HEK293 (cell line): ENCODE measurements around the gene RBM45.

Source experiments
- CTCF ChIA-PET: fragments of 350-600 bp; formaldehyde crosslinking; extraction: SDS; loops from one replicate; lab custom pipeline; 2021; ENCODE audit warnings: antibody characterized with exemption; lab: Yijun Ruan, JAX
- POLR2A ChIA-PET: fragments of 300-600 bp; formaldehyde crosslinking; extraction: SDS; loops from one replicate; lab custom pipeline; 2020; ENCODE audit warnings: antibody characterized with exemption, inconsistent platforms; lab: Yijun Ruan, JAX
- H3K27ac ChIP-seq: fragments of 200-500 bp; sonication (Bioruptor generic); 2 replicates; pipeline ENCODE4 v1.5.1; 2014; ENCODE audit warnings: low read depth, low read length, control low read depth, inconsistent platforms; ENCODE audit errors: extremely low read depth
- H3K36me3 ChIP-seq, 2 experiments: fragments of 200-500 bp in 1 of 2; sonication (Bioruptor generic) in 1 of 2; 1 replicate in 1 of 2; 2 replicates in 1 of 2; pipeline ENCODE4 v1.5.1; 2014 to 2017; ENCODE audit warnings: inconsistent platforms in 2 of 2, low read length in 2 of 2; ENCODE audit not compliant: control insufficient read depth in 2 of 2, insufficient read depth in 1 of 2
- H3K4me1 ChIP-seq: fragments of 200-500 bp; sonication (Bioruptor generic); 2 replicates; pipeline ENCODE4 v1.5.1; 2014; ENCODE audit warnings: mild to moderate bottlenecking, low read length, inconsistent platforms; ENCODE audit not compliant: control insufficient read depth, insufficient read depth
- H3K4me3 ChIP-seq: 2 replicates; pipeline ENCODE4 v1.5.1; 2011; ENCODE audit warnings: low read depth, mild to moderate bottlenecking, control low read depth, low read length, moderate library complexity
- H3K9me3 ChIP-seq: fragments of 200-500 bp; sonication (Bioruptor generic); 2 replicates; pipeline ENCODE4 v1.5.1; 2014; ENCODE audit warnings: low read depth, low read length, inconsistent platforms; ENCODE audit not compliant: control insufficient read depth, insufficient read depth
- MEIS1 ChIP-seq: sonication (generic); formaldehyde crosslinking; IDR thresholded peaks from 2 replicates; pipeline ENCODE4 v1.8.1; 2022; ENCODE audit warnings: missing genetic modification reagents, mild to moderate bottlenecking, borderline replicate concordance
- PRDM1 ChIP-seq: fragments of 450-650 bp; formaldehyde crosslinking; IDR thresholded peaks from 2 replicates; pipeline ENCODE4; 2016; ENCODE audit warnings: missing biosample characterization, missing genetic modification characterization
- SCRT1 ChIP-seq: fragments of 450-650 bp; formaldehyde crosslinking; IDR thresholded peaks from 2 replicates; pipeline ENCODE4 v1.5.1; 2016; ENCODE audit warnings: missing biosample characterization, missing genetic modification characterization, borderline replicate concordance
- ZNF114 ChIP-seq: fragments of 450-650 bp; formaldehyde crosslinking; IDR thresholded peaks from 2 replicates; pipeline ENCODE4 v1.5.0; 2017; ENCODE audit warnings: missing biosample characterization, missing genetic modification characterization
- ZNF155 ChIP-seq: fragments of 450-650 bp; formaldehyde crosslinking; IDR thresholded peaks from 2 replicates; pipeline ENCODE4 v1.5.1; 2016; ENCODE audit warnings: missing biosample characterization, missing genetic modification characterization
- ZNF174 ChIP-seq: fragments of 450-650 bp; formaldehyde crosslinking; IDR thresholded peaks from 2 replicates; pipeline ENCODE4 v1.5.0; 2017; ENCODE audit warnings: missing biosample characterization, mild to moderate bottlenecking, missing genetic modification characterization
- ZNF248 ChIP-seq: fragments of 450-650 bp; formaldehyde crosslinking; IDR thresholded peaks from 2 replicates; pipeline ENCODE4 v1.5.1; 2017; ENCODE audit warnings: missing biosample characterization, missing genetic modification characterization
- ZNF423 ChIP-seq: fragments of 450-650 bp; formaldehyde crosslinking; IDR thresholded peaks from 2 replicates; pipeline ENCODE4 v1.5.1; 2016; ENCODE audit warnings: missing biosample characterization, missing genetic modification characterization
- ZNF510 ChIP-seq: fragments of 450-650 bp; formaldehyde crosslinking; IDR thresholded peaks from 2 replicates; pipeline ENCODE4 v1.5.1; 2018; ENCODE audit warnings: mild to moderate bottlenecking, missing genetic modification characterization, missing biosample characterization; ENCODE audit not compliant: insufficient replicate concordance
- ZNF596 ChIP-seq: fragments of 450-650 bp; IDR thresholded peaks from 2 replicates; pipeline ENCODE4 v1.5.0; 2018; ENCODE audit warnings: missing biosample characterization, mild to moderate bottlenecking, missing genetic modification characterization, moderate library complexity
- ZNF777 ChIP-seq: fragments of 450-650 bp; formaldehyde crosslinking; IDR thresholded peaks from 2 replicates; pipeline ENCODE4 v1.5.1; 2017; ENCODE audit warnings: missing biosample characterization, missing genetic modification characterization, borderline replicate concordance
- ZNF792 ChIP-seq: fragments of 450-650 bp; formaldehyde crosslinking; IDR thresholded peaks from 2 replicates; pipeline ENCODE4 v1.5.1; 2016; ENCODE audit warnings: missing biosample characterization, missing genetic modification characterization
- ZNF843 ChIP-seq: fragments of 450-650 bp; formaldehyde crosslinking; IDR thresholded peaks from 2 replicates; pipeline ENCODE4 v1.5.1; 2016; ENCODE audit warnings: missing biosample characterization, missing genetic modification characterization
- ZSCAN23 ChIP-seq: fragments of 450-650 bp; formaldehyde crosslinking; IDR thresholded peaks from 2 replicates; pipeline ENCODE4 v1.5.1; 2016; ENCODE audit warnings: missing biosample characterization, missing genetic modification characterization
- ZSCAN30 ChIP-seq: fragments of 450-650 bp; IDR thresholded peaks from 2 replicates; pipeline ENCODE4 v1.5.1; 2018; ENCODE audit warnings: missing biosample characterization, mild to moderate bottlenecking, missing genetic modification characterization, moderate library complexity
- TF ChIP-seq, protein P1 (sequence below): fragments of 450-650 bp; formaldehyde crosslinking; IDR thresholded peaks from 2 replicates; pipeline ENCODE4 v1.5.1; 2016; ENCODE audit warnings: missing biosample characterization, missing genetic modification characterization
- TF ChIP-seq, protein P2 (sequence below): fragments of 450-650 bp; formaldehyde crosslinking; IDR thresholded peaks from 2 replicates; pipeline ENCODE4 v1.5.1; 2016; ENCODE audit warnings: missing biosample characterization, missing genetic modification characterization
- TF ChIP-seq, protein P3 (sequence below): fragments of 450-650 bp; formaldehyde crosslinking; IDR thresholded peaks from 2 replicates; pipeline ENCODE4 v1.5.1; 2016; ENCODE audit warnings: missing biosample characterization, missing genetic modification characterization, low read depth
- TF ChIP-seq, protein P4 (sequence below): fragments of 450-650 bp; formaldehyde crosslinking; IDR thresholded peaks from 2 replicates; pipeline ENCODE4 v1.5.1; 2016; ENCODE audit warnings: missing biosample characterization, missing genetic modification characterization, borderline replicate concordance
- TF ChIP-seq, protein P5 (sequence below): sonication (generic); formaldehyde crosslinking; IDR thresholded peaks from 2 replicates; pipeline ENCODE4 v1.8.1; 2022; ENCODE audit warnings: mild to moderate bottlenecking, moderate library complexity, missing genetic modification reagents
- TF ChIP-seq, protein P6 (sequence below): fragments of 450-650 bp; formaldehyde crosslinking; IDR thresholded peaks from 2 replicates; pipeline ENCODE4 v1.5.1; 2016; ENCODE audit warnings: missing biosample characterization, missing genetic modification characterization

The RBM45 gene

DNA sequence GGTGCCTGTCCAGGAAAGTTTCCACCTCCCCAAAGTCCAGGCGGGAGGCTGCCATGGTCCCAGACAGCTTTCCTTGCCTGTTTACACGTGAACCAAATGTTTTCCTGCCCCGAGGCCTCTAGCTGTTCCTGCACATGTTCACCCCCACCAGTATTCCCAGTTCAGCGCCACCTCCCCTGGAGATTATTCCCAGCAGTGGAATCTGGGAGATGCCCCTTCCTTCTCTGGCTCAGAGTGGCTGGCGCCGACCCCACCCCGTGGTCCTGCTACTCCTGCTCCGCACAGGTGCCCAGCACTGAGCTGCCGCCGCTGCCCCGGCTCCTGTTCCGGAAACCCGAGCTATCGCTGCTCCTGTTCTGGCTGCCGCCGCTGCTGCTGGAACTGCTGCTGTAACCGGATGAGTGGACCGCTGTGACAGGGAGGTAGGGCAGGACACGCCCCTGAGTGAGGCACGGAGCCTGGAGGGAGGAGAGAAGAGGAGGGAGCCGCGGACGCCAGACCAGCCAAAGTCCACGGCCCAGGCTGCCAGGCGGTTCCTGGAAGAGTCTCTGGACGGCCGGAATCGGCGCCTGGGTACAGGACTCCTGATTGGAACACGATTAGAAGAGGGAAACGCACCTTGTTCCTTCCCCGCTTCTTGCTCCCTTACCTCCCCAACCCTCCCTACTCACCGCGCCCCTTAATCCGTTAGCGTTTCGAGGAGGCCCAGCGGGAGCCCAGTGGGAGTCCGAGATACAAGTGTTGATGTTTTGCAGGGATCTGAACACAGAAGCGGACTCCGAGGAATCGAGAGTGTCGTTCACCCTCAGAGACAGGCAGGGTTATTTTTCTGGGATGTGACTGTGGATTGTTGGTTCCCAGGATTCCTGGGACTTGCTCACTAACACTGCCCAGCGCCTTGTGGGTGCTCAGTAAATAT lies 39.6 kb upstream of the RBM45 start, which contains the start of gene PDE11A (continued):
- TF ChIP-seq, protein P1, sequence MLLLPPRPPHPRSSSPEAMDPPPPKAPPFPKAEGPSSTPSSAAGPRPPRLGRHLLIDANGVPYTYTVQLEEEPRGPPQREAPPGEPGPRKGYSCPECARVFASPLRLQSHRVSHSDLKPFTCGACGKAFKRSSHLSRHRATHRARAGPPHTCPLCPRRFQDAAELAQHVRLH (tag by site-specific recombination) = 0 out of 2 replicates have a peak, but pooled peaks have one; percentile 44
- TF ChIP-seq MEIS1 (CRISPR knock-in tag) (no peak), ZNF792 (tag by site-specific recombination) (0 out of 2 replicates have a peak, but pooled peaks have one; percentile 56), ZNF155 (tag by site-specific recombination) (no peak), ZNF174 (tag by site-specific recombination) (no peak), ZNF248 (no peak), ZNF423 (0 out of 2 replicates have a peak, but pooled peaks have one; percentile 20), ZSCAN30 (tag by site-specific recombination) (peak; percentile 89), ZNF114 (tag by site-specific recombination) (no peak), ZNF777 (tag by site-specific recombination) (no peak), ZNF596 (tag by site-specific recombination) (no peak), ZSCAN23 (tag by site-specific recombination) (no peak)
- TF ChIP-seq, protein P2, sequence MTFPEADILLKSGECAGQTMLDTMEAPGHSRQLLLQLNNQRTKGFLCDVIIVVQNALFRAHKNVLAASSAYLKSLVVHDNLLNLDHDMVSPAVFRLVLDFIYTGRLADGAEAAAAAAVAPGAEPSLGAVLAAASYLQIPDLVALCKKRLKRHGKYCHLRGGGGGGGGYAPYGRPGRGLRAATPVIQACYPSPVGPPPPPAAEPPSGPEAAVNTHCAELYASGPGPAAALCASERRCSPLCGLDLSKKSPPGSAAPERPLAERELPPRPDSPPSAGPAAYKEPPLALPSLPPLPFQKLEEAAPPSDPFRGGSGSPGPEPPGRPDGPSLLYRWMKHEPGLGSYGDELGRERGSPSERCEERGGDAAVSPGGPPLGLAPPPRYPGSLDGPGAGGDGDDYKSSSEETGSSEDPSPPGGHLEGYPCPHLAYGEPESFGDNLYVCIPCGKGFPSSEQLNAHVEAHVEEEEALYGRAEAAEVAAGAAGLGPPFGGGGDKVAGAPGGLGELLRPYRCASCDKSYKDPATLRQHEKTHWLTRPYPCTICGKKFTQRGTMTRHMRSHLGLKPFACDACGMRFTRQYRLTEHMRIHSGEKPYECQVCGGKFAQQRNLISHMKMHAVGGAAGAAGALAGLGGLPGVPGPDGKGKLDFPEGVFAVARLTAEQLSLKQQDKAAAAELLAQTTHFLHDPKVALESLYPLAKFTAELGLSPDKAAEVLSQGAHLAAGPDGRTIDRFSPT (tag by site-specific recombination) = peak; percentile 44; the same call in 1 of the 2 replicates
- TF ChIP-seq, protein P3, sequence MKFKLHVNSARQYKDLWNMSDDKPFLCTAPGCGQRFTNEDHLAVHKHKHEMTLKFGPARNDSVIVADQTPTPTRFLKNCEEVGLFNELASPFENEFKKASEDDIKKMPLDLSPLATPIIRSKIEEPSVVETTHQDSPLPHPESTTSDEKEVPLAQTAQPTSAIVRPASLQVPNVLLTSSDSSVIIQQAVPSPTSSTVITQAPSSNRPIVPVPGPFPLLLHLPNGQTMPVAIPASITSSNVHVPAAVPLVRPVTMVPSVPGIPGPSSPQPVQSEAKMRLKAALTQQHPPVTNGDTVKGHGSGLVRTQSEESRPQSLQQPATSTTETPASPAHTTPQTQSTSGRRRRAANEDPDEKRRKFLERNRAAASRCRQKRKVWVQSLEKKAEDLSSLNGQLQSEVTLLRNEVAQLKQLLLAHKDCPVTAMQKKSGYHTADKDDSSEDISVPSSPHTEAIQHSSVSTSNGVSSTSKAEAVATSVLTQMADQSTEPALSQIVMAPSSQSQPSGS (tag by site-specific recombination) = no peak
- TF ChIP-seq, protein P4, sequence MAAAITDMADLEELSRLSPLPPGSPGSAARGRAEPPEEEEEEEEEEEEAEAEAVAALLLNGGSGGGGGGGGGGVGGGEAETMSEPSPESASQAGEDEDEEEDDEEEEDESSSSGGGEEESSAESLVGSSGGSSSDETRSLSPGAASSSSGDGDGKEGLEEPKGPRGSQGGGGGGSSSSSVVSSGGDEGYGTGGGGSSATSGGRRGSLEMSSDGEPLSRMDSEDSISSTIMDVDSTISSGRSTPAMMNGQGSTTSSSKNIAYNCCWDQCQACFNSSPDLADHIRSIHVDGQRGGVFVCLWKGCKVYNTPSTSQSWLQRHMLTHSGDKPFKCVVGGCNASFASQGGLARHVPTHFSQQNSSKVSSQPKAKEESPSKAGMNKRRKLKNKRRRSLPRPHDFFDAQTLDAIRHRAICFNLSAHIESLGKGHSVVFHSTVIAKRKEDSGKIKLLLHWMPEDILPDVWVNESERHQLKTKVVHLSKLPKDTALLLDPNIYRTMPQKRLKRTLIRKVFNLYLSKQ (tag by site-specific recombination) = no peak
- TF ChIP-seq, protein P5, sequence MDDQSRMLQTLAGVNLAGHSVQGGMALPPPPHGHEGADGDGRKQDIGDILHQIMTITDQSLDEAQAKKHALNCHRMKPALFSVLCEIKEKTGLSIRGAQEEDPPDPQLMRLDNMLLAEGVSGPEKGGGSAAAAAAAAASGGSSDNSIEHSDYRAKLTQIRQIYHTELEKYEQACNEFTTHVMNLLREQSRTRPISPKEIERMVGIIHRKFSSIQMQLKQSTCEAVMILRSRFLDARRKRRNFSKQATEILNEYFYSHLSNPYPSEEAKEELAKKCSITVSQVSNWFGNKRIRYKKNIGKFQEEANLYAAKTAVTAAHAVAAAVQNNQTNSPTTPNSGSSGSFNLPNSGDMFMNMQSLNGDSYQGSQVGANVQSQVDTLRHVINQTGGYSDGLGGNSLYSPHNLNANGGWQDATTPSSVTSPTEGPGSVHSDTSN (CRISPR knock-in tag) = 0 out of 2 replicates have a peak, but pooled peaks have one; percentile 62
- TF ChIP-seq, all 188 proteins: peak for 44

DNA sequence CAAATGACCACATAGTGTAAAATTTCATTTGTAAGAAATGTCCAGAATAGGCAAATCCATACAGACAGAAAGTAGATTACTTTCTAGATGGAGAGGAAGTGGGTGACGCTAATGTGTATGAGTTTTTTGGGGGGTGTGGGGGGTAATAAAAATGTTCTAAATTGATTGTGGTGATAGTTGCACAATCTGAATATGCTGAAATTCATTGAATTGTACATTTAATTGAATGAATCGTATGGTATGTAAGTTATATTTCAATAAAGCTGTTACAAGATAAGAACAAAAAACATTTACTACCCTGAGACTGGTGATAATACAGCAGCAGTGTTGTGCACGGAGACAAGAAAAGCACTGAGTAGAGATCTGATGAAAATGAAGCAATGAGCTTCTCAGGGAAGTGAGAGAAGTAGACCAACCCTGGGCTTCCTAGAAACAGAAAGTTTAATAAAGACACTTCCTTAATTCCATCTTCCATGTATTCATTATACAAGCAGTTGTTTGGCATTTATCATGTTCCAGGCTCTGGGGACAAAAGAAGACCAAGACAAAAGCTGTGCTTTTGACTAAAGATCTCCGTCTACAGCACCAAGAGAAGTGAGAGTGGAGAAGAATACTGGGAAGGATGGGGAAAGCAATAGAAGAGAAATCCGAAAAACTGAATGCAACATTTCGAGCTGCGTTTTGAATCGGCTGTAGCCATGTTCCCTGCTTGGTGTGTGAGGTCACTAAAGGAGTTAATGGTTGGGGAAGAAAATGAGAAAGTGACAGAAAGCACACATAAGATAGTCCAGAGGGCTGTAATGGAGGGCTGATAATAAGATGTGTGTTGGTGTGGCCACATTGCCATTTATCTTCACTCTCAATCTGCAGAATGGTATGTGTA lies 37.9 kb upstream of the RBM45 start:
- Histone ChIP-seq H3K4me3 (no peak overlapping the region), H3K27ac (no peak overlapping the region), H3K4me1 (no peaks in the 10 kb centered on the region), H3K36me3 (no peaks in the 10 kb centered on the region), H3K9me3 (no peaks in the 10 kb centered on the region)
- POLR2A ChIA-PET = interaction anchor here (0.7 kb wide), 1 partner anchor 37 kb away, joined by 4 read pairs; the partner anchor contains the start of gene RBM45
- CTCF ChIA-PET = interaction anchor here (0.5 to 1.1 kb wide), 3 partner anchors 16 to 254 kb away, joined by 3 to 6 read pairs (median 3); partner anchors contain the start of gene RBM45
- TF ChIP-seq ZNF510 (tag by site-specific recombination) (no peak), ZSCAN30 (tag by site-specific recombination) (no peak), SCRT1 (tag by site-specific recombination) (no peak), ZNF843 (tag by site-specific recombination) (no peak), PRDM1 (peak; percentile 74)
- TF ChIP-seq, protein P6, sequence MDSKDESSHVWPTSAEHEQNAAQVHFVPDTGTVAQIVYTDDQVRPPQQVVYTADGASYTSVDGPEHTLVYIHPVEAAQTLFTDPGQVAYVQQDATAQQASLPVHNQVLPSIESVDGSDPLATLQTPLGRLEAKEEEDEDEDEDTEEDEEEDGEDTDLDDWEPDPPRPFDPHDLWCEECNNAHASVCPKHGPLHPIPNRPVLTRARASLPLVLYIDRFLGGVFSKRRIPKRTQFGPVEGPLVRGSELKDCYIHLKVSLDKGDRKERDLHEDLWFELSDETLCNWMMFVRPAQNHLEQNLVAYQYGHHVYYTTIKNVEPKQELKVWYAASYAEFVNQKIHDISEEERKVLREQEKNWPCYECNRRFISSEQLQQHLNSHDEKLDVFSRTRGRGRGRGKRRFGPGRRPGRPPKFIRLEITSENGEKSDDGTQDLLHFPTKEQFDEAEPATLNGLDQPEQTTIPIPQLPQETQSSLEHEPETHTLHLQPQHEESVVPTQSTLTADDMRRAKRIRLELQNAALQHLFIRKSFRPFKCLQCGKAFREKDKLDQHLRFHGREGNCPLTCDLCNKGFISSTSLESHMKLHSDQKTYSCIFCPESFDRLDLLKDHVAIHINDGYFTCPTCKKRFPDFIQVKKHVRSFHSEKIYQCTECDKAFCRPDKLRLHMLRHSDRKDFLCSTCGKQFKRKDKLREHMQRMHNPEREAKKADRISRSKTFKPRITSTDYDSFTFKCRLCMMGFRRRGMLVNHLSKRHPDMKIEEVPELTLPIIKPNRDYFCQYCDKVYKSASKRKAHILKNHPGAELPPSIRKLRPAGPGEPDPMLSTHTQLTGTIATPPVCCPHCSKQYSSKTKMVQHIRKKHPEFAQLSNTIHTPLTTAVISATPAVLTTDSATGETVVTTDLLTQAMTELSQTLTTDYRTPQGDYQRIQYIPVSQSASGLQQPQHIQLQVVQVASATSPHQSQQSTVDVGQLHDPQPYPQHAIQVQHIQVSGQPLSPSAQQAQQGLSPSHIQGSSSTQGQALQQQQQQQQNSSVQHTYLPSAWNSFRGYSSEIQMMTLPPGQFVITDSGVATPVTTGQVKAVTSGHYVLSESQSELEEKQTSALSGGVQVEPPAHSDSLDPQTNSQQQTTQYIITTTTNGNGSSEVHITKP (tag by site-specific recombination) = peak; percentile 84
